OCI-LY1 (cell line): ENCODE measurements around the gene NRCAM.

Experiments used
- H2AFZ ChIP-seq: fragments of 200-600 bp; sonication (generic), shearing (Covaris generic); 2 replicates; pipeline ENCODE4 v1.6.0; 2014; ENCODE audit warnings: antibody characterized with exemption, mild to moderate bottlenecking, low read length
- H3F3A ChIP-seq: fragments of 200-600 bp; sonication (generic), shearing (Covaris generic); 2 replicates; pipeline ENCODE4 v1.6.0; 2014; ENCODE audit warnings: mild to moderate bottlenecking, antibody characterized with exemption, low read length, moderate library complexity; ENCODE audit not compliant: insufficient read depth
- H3K27ac ChIP-seq: fragments of 200-600 bp; sonication (generic); 2 replicates; pipeline ENCODE4 v1.5.1; 2014; ENCODE audit warnings: low read length, mixed run types, mild to moderate bottlenecking, low read depth; ENCODE audit not compliant: poor library complexity, severe bottlenecking
- H3K27me3 ChIP-seq: fragments of 200-600 bp; sonication (generic); 2 replicates; pipeline ENCODE4 v1.6.0; 2014; ENCODE audit warnings: antibody characterized with exemption, mild to moderate bottlenecking, low read length, moderate library complexity; ENCODE audit not compliant: insufficient read depth
- H3K36me3 ChIP-seq: fragments of 200-600 bp; sonication (generic); 2 replicates; pipeline ENCODE4 v1.6.1; 2014; ENCODE audit warnings: mild to moderate bottlenecking, antibody characterized with exemption, low read length, moderate library complexity, mixed read lengths; ENCODE audit not compliant: insufficient read depth
- H3K4me1 ChIP-seq: fragments of 200-600 bp; sonication (generic); 2 replicates; pipeline ENCODE4 v1.5.1; 2014; ENCODE audit warnings: mild to moderate bottlenecking, low read length, moderate library complexity; ENCODE audit not compliant: insufficient read depth, severe bottlenecking
- H3K4me2 ChIP-seq: fragments of 200-600 bp; sonication (generic), shearing (Covaris generic); 2 replicates; pipeline ENCODE4 v1.6.1; 2014; ENCODE audit warnings: low read length
- H3K4me3 ChIP-seq: fragments of 200-600 bp; sonication (generic); 2 replicates; pipeline ENCODE4 v1.5.1; 2014; ENCODE audit warnings: low read length, low read depth, mild to moderate bottlenecking, mixed read lengths; ENCODE audit not compliant: poor library complexity, severe bottlenecking
- H3K79me2 ChIP-seq: fragments of 200-600 bp; shearing (Covaris generic); 2 replicates; pipeline ENCODE4 v1.6.1; 2016; ENCODE audit warnings: mixed run types, low read length, mixed read lengths; ENCODE audit not compliant: insufficient read depth
- H3K9ac ChIP-seq: fragments of 200-600 bp; sonication (generic), shearing (Covaris generic); 2 replicates; pipeline ENCODE4 v1.6.1; 2014; ENCODE audit warnings: mild to moderate bottlenecking, low read length, mixed read lengths
- H3K9me2 ChIP-seq: fragments of 200-600 bp; sonication (generic), shearing (Covaris generic); 2 replicates; pipeline ENCODE4 v1.6.1; 2014; ENCODE audit warnings: low read depth, mild to moderate bottlenecking, low read length, mixed read lengths
- H3K9me3 ChIP-seq: fragments of 200-600 bp; shearing (Covaris generic); 2 replicates; pipeline ENCODE4 v1.6.1; 2014; ENCODE audit warnings: low read length, mixed read lengths
- H4K20me1 ChIP-seq: fragments of 200-600 bp; sonication (generic), shearing (Covaris generic); 2 replicates; pipeline ENCODE4 v1.6.0; 2016; ENCODE audit warnings: mild to moderate bottlenecking, low read length; ENCODE audit not compliant: insufficient read depth
- EZH2 ChIP-seq: fragments of 200-600 bp; sonication (generic), shearing (Covaris generic); IDR thresholded peaks from 2 replicates; pipeline ENCODE4 v1.8.0; 2017; ENCODE audit warnings: borderline replicate concordance, mixed run types, mild to moderate bottlenecking, antibody characterized with exemption, low read length, moderate library complexity, mixed read lengths
- TF ChIP-seq, protein P1 (sequence below): fragments of 200-600 bp; sonication (generic), shearing (Covaris generic); IDR thresholded peaks from 2 replicates; pipeline ENCODE4 v1.5.1; 2017; ENCODE audit warnings: mild to moderate bottlenecking, antibody characterized with exemption, low read length, moderate library complexity, mixed read lengths

The NRCAM gene

GRCh38 chr7:108266491-108266890 is 189.7 kb downstream of the NRCAM start:
- H3K27ac ChIP-seq, result no peak overlapping the region
- no peaks in the 10 kb centered on the region for H3K9me2 ChIP-seq
- H3F3A ChIP-seq, result no peaks in the 10 kb centered on the region
- no peak overlapping the region for H3K9ac ChIP-seq
- H4K20me1 ChIP-seq, result no peaks in the 10 kb centered on the region
- no peak overlapping the region for H3K4me2 ChIP-seq
- H3K79me2 ChIP-seq, result no peaks in the 10 kb centered on the region
- H3K9me3 ChIP-seq, result no peaks in the 10 kb centered on the region
- H3K4me3 ChIP-seq, result no peak overlapping the region
- no peaks in the 10 kb centered on the region for H3K4me1 ChIP-seq
- H3K36me3 ChIP-seq, result no peaks in the 10 kb centered on the region
- no peaks in the 10 kb centered on the region for H3K27me3 ChIP-seq
- TF ChIP-seq, protein P1, sequence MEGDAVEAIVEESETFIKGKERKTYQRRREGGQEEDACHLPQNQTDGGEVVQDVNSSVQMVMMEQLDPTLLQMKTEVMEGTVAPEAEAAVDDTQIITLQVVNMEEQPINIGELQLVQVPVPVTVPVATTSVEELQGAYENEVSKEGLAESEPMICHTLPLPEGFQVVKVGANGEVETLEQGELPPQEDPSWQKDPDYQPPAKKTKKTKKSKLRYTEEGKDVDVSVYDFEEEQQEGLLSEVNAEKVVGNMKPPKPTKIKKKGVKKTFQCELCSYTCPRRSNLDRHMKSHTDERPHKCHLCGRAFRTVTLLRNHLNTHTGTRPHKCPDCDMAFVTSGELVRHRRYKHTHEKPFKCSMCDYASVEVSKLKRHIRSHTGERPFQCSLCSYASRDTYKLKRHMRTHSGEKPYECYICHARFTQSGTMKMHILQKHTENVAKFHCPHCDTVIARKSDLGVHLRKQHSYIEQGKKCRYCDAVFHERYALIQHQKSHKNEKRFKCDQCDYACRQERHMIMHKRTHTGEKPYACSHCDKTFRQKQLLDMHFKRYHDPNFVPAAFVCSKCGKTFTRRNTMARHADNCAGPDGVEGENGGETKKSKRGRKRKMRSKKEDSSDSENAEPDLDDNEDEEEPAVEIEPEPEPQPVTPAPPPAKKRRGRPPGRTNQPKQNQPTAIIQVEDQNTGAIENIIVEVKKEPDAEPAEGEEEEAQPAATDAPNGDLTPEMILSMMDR, result no peak
- TF ChIP-seq EZH2, result no peak
- H2AFZ ChIP-seq, result no peak overlapping the region

GRCh38 chr7:108266035-108266434 is 190.2 kb downstream of the NRCAM start:
- TF ChIP-seq, protein P1, result no peak
- TF ChIP-seq EZH2, result no peak
- Histone ChIP-seq H3K9me3 (no peaks in the 10 kb centered on the region), H3K9ac (no peak overlapping the region), H3K4me1 (no peaks in the 10 kb centered on the region), H3K27ac (no peak overlapping the region), H3K4me2 (no peak overlapping the region), H3K79me2 (no peaks in the 10 kb centered on the region), H3K36me3 (no peaks in the 10 kb centered on the region), H4K20me1 (no peaks in the 10 kb centered on the region), H3K4me3 (no peak overlapping the region), H2AFZ (no peak overlapping the region), H3F3A (no peaks in the 10 kb centered on the region), H3K9me2 (no peaks in the 10 kb centered on the region), H3K27me3 (no peaks in the 10 kb centered on the region)

DNA sequence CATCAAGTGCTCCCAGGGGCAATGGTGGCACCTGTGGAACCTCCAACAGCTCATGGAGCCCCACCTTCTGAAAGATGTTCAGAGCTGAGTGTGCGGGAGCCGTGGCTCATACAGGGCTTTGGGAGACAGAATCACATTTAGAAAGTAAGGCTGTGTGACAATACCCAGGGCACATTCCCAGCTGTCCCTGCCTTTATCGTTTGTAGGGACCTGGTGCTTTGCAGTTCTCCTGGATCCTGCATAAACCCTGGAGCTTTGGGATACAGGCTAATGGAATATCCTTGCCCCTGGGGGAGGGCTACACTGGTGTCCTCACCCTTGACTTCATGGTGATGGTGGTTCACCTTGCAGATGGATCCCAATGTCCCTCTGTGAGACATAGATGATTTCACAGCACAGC is 191.2 kb downstream of the NRCAM start:
- H3K79me2 ChIP-seq, result no peaks in the 10 kb centered on the region
- no peaks in the 10 kb centered on the region for H3K4me1 ChIP-seq
- TF ChIP-seq EZH2, result no peak
- TF ChIP-seq, protein P1, result no peak
- no peaks in the 10 kb centered on the region for H3K9me2 ChIP-seq
- no peaks in the 10 kb centered on the region for H3K36me3 ChIP-seq
- no peaks in the 10 kb centered on the region for H3K27me3 ChIP-seq
- H3K4me3 ChIP-seq, result no peak overlapping the region
- H3K27ac ChIP-seq, result no peak overlapping the region
- H4K20me1 ChIP-seq, result no peaks in the 10 kb centered on the region
- no peaks in the 10 kb centered on the region for H3K9me3 ChIP-seq
- H2AFZ ChIP-seq, result no peak overlapping the region
- no peak overlapping the region for H3K4me2 ChIP-seq
- H3K9ac ChIP-seq, result no peak overlapping the region
- H3F3A ChIP-seq, result no peaks in the 10 kb centered on the region
